NOMO-1 (cell line): ENCODE data around the gene OR8G5.

Experiments used
- DNase-seq, 2 experiments: peaks; one replicate each; lab custom pipeline; 2025; ENCODE audit not compliant: unreplicated experiment in 2 of 2; lab: John Stamatoyannopoulos, UW

OR8G5 gene

GRCh38 chr11:124285610-124286344 lies 29.6 kb downstream of the OR8G5 start:
- no peak for DNase-seq

GRCh38 chr11:124294687-124295086 lies 38.5 kb downstream of the OR8G5 start:
- DNase-seq: peak; percentile 46 to 79

GRCh38 chr11:124296016-124296415 lies 39.8 kb downstream of the OR8G5 start:
- DNase-seq: no peak

GRCh38 chr11:124297921-124298320 lies 41.7 kb downstream of the OR8G5 start:
- no peak for DNase-seq

- peak in 1 of 2 experiments; percentile 41 for DNase-seq
Measured at GRCh38 chr11:124301548-124301947, 45.4 kb downstream of the OR8G5 start.

- no peak for DNase-seq
Measured at GRCh38 chr11:124302347-124303125, 46.4 kb downstream of the OR8G5 start.

- DNase-seq: no peak
Measured at GRCh38 chr11:124307093-124307492, 50.9 kb downstream of the OR8G5 start.

GRCh38 chr11:124310721-124311120 lies 54.5 kb downstream of the OR8G5 start:
- no peak for DNase-seq

GRCh38 chr11:124311269-124311668 lies 55.1 kb downstream of the OR8G5 start:
- DNase-seq: no peak

GRCh38 chr11:124311670-124312069 lies 55.5 kb downstream of the OR8G5 start:
- DNase-seq: no peak

GRCh38 chr11:124313131-124313530 lies 57.0 kb downstream of the OR8G5 start:
- DNase-seq: no peak

- DNase-seq: no peak
Measured at GRCh38 chr11:124313849-124314248, 57.7 kb downstream of the OR8G5 start, which contains the start of gene OR8D1. OR8D1 (minus strand) TSS chr11:124313949; CDS start chr11:124310766, 3,183 bp downstream.

- DNase-seq: no peak
Measured at GRCh38 chr11:124315052-124315451, 58.9 kb downstream of the OR8G5 start.
